ENCODE measurements around the gene TSTD1.
"Not testable (repeated sequence)": the region's sequence is repeated elsewhere in the genome, so short reads cannot be mapped to it uniquely, and the experiment has no call there.

TSTD1 gene

DNA sequence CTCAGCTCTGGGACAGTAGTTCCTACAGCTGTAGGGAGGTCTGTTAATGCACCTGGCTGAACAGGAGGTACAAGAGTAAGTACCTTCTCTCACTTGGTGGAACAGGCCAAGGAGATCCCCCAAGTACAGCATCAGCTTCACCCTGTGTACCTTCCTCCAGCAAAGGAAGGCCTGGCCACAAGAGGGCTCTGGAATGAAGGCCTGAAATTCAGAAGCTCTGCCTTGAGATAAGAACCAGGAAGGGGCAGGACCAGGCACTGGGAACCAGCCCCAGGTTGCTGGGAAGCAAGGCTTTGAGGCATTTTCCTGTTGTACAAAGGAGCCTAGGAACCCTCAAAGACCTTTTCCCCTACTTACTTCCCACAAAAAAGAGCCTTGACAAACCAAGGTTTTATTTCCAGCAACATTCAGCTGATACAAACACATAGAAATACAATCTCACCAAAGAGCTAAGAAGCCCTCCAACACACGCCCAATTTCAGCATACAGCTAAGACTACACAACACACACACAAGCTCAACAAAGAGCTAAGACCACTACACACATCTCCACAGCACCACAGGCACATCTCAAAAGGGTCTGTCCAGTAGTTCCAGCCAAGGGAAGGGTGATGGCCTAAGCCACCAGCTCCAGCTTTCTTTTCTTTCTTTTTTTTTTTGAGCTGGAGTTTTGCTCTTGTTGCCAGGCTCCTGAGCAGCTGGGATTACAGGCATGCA, 41.3 kb downstream of the TSTD1 start:
- DNase-seq (ENCODE audit: low spot score): peak; percentile 24
- H3K27me3 Mint-ChIP-seq (ENCODE audit: low read depth): no peaks in the 10 kb centered on the region

DNA sequence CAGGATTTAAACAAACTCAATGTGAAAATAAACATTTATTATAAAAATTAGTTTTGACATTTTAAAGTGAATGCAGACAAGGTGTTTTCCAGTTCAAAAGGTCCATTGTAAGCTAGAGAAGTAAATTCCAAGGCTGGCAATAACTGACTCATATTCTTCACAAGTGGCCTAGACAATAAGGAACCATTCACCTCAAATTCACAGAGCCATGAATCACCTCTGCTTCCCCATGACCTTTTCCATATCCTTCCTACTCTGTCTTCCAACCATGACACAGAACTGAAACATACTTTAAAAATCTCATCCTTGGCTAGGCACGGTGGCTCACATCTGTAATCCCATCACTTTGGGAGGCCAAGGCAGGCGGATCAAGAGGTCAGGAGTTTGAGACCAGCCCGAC, 42.6 kb downstream of the TSTD1 start:
- no peak for DNase-seq (ENCODE audit: low spot score)
- H3K4me3 Mint-ChIP-seq: no peak overlapping the region
- H3K36me3 Mint-ChIP-seq (ENCODE audit: low read depth): peaks cover 7% of the 10 kb centered on the region
- H3K9me3 Mint-ChIP-seq: no peaks in the 10 kb centered on the region
- H3K27me3 Mint-ChIP-seq (ENCODE audit: low read depth): no peaks in the 10 kb centered on the region
- H3K4me1 Mint-ChIP-seq (ENCODE audit: low read depth): peaks cover 5% of the 10 kb centered on the region
- no peak overlapping the region for H3K27ac Mint-ChIP-seq

More for the DNA sequence above, 41.3 kb downstream of the TSTD1 start:
- peaks cover 7% of the 10 kb centered on the region for H3K36me3 Mint-ChIP-seq (ENCODE audit: low read depth)
- no peaks in the 10 kb centered on the region for H3K9me3 Mint-ChIP-seq
- peaks cover 5% of the 10 kb centered on the region for H3K4me1 Mint-ChIP-seq (ENCODE audit: low read depth)
- H3K27ac Mint-ChIP-seq: peak overlapping the region; percentile 46
- H3K4me3 Mint-ChIP-seq: no peak overlapping the region

DNA sequence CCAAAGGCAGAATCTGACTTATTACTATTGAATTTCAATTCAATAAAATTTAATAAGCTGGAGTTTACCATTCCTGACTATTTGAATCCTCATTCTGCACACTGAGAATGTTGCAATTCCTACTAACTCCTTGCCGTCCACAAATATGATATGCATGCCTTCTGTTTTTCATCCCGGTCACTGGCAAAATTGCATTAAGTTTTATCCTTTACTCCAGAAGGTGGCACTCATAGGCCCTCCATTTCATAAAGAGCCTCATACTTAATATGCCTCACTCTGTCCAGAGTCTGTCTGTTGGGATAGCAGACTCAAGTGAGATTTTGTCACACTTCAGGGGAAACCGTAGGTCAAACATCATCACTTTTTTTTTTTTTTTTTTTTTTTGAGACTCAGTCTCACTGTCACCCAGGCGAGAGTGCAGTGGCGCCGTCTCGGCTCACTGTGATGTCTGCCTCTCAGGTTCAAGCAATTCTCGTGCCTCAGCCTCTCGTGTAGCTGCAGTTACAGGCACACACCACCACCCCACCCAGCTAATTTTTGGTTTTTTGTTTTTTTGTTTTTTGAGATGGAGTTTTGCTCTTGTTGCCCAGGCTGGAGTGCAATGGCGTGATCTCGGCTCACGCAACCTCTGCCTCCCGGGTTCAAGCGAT, 45.1 kb downstream of the TSTD1 start:
- Mint-ChIP-seq H3K4me1 (ENCODE audit: low read depth) (peaks cover 13% of the 10 kb centered on the region), H3K9me3 (no peaks in the 10 kb centered on the region), H3K4me3 (no peak overlapping the region), H3K36me3 (ENCODE audit: low read depth) (no peaks in the 10 kb centered on the region), H3K27me3 (ENCODE audit: low read depth) (no peaks in the 10 kb centered on the region), H3K27ac (no peak overlapping the region)
- DNase-seq (ENCODE audit: low spot score): no peak

DNA sequence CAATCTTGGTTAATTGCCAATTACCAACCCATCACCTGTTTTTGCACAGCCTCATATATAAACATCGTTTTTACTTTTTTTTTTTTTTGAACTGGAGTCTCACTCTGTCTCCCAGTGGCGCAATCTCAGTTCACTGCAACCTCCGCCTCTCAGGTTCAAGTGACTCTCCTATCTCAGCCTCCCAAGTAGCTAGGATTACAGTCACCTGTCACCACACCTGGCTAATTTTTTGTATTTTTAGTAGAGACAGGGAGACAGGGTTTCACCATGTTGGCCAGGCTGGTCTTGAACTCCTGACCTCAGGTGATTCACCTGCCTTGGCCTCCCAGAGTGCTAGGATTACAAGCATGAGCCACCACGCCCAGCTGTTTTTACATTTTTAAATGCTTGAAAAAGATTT, 46.7 kb downstream of the TSTD1 start:
- H3K27me3 Mint-ChIP-seq (ENCODE audit: low read depth); H3K9me3 Mint-ChIP-seq; H3K4me3 Mint-ChIP-seq; DNase-seq (ENCODE audit: low spot score); H3K27ac Mint-ChIP-seq; H3K36me3 Mint-ChIP-seq (ENCODE audit: low read depth): not testable (repeated sequence)
- H3K4me1 Mint-ChIP-seq (ENCODE audit: low read depth): peaks cover 13% of the 10 kb centered on the region

All from T-helper 2 cell treated with Interferon-gamma antibody and Interleukin-4, amounts not matched to agents 5 μg/mL and 100 μg/mL, for 36 hours (primary cell).